OCI-LY3 (cell line): Measurements from ENCODE around the gene GPR137B.

Experiments used
- EZH2phosphoT487 ChIP-seq: fragments of 200-600 bp; shearing (Covaris generic); IDR thresholded peaks from 2 replicates; pipeline ENCODE4 v1.6.1; 2018; ENCODE audit warnings: antibody characterized with exemption, mixed run types, low read depth
- TF ChIP-seq, protein P1 (sequence below): fragments of 200-600, 300-600 bp; sonication (generic); IDR thresholded peaks from 2 replicates; pipeline ENCODE4 v1.5.1; 2014; ENCODE audit warnings: antibody characterized with exemption, low read length, low read depth

DNA sequence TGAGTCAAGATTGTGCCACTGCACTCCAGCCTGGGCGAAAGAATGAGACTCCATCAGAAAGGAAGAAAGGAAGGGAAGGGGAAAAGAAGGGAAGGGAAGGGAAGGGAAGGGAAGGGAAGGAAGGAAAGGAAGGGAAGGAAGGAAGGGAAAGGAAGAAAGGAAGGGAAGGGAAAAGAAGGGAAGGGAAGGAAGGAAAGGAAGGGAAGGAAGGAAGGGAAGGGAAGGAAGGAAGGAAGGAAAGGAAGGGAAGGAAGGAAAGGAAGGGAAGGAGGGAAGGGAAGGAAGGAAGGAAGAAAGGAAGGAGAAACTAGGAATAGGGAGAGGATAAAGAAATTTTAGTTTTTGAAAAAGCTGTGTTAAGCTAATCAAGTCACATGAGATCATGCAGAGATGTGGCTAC, 44.1 kb upstream of the GPR137B start:
- TF ChIP-seq, protein P1, sequence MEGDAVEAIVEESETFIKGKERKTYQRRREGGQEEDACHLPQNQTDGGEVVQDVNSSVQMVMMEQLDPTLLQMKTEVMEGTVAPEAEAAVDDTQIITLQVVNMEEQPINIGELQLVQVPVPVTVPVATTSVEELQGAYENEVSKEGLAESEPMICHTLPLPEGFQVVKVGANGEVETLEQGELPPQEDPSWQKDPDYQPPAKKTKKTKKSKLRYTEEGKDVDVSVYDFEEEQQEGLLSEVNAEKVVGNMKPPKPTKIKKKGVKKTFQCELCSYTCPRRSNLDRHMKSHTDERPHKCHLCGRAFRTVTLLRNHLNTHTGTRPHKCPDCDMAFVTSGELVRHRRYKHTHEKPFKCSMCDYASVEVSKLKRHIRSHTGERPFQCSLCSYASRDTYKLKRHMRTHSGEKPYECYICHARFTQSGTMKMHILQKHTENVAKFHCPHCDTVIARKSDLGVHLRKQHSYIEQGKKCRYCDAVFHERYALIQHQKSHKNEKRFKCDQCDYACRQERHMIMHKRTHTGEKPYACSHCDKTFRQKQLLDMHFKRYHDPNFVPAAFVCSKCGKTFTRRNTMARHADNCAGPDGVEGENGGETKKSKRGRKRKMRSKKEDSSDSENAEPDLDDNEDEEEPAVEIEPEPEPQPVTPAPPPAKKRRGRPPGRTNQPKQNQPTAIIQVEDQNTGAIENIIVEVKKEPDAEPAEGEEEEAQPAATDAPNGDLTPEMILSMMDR: no peak
- TF ChIP-seq EZH2phosphoT487: no peak
